Mesenchymal stem cell (in vitro differentiated cells and primary cell): ENCODE data around the gene KLF7.

ENCODE experiments used
- DNase-seq: peaks from one replicate; pipeline ENCODE4 v3.0.0-alpha.2; 2013
- H2AFZ ChIP-seq: one replicate; pipeline ENCODE4 v1.6.1; 2013; ENCODE audit warnings: low read depth, mild to moderate bottlenecking, control low read depth, inconsistent platforms, low read length, moderate library complexity
- H2AK5ac ChIP-seq: 2 replicates; pipeline ENCODE4 v1.6.1; 2013; ENCODE audit warnings: low read length, moderate library complexity, mild to moderate bottlenecking, inconsistent platforms; ENCODE audit not compliant: severe bottlenecking
- H2BK120ac ChIP-seq: one replicate; pipeline ENCODE4 v1.6.1; 2013; ENCODE audit warnings: low read depth, mild to moderate bottlenecking, inconsistent platforms, low read length, moderate library complexity
- H2BK12ac ChIP-seq, 2 experiments: one replicate each; pipeline ENCODE4 v1.6.1; 2013; ENCODE audit warnings: inconsistent platforms in 2 of 2, low read length in 2 of 2, mild to moderate bottlenecking in 2 of 2, moderate library complexity in 2 of 2, control low read depth in 1 of 2
- H2BK15ac ChIP-seq: one replicate; pipeline ENCODE4 v1.6.1; 2013; ENCODE audit warnings: mild to moderate bottlenecking, low read depth, inconsistent platforms; ENCODE audit not compliant: poor library complexity, severe bottlenecking
- H2BK5ac ChIP-seq: 2 replicates; pipeline ENCODE4 v1.6.1; 2013; ENCODE audit warnings: low read depth, mild to moderate bottlenecking, low read length, control low read depth, inconsistent platforms; ENCODE audit not compliant: poor library complexity, severe bottlenecking
- H3K14ac ChIP-seq, 2 experiments: one replicate each; pipeline ENCODE4 v1.6.1; 2013; ENCODE audit warnings: inconsistent platforms in 2 of 2, low read length in 2 of 2, control low read depth in 1 of 2, mild to moderate bottlenecking in 1 of 2, moderate library complexity in 1 of 2
- H3K18ac ChIP-seq, 2 experiments: one replicate each; pipeline ENCODE4 v1.6.1; 2013; ENCODE audit warnings: inconsistent platforms in 2 of 2, low read length in 2 of 2, control low read depth in 1 of 2, low read depth in 1 of 2, mild to moderate bottlenecking in 1 of 2
- H3K23ac ChIP-seq, 2 experiments: one replicate each; pipeline ENCODE4 v1.6.1; 2013; ENCODE audit warnings: inconsistent platforms in 2 of 2, low read length in 2 of 2, mild to moderate bottlenecking in 2 of 2, moderate library complexity in 2 of 2, control low read depth in 1 of 2
- H3K27ac ChIP-seq: 2 replicates; pipeline ENCODE4 v1.5.1; 2013; ENCODE audit warnings: mild to moderate bottlenecking, moderate library complexity, low read length, control low read depth, inconsistent platforms; ENCODE audit not compliant: poor library complexity, severe bottlenecking
- H3K27me3 ChIP-seq, 2 experiments: 2 replicates each; pipeline versions ENCODE4 v1.6.1 to v1.7.0; 2013; ENCODE audit warnings: low read length in 2 of 2, mild to moderate bottlenecking in 2 of 2, moderate library complexity in 2 of 2, control low read depth in 1 of 2, inconsistent platforms in 1 of 2; ENCODE audit not compliant: control insufficient read depth in 1 of 2, insufficient read depth in 1 of 2
- H3K36me3 ChIP-seq, 2 experiments: 2 replicates each; pipeline versions ENCODE4 v1.6.1 to v1.7.0; 2013; ENCODE audit warnings: low read length in 2 of 2, control low read depth in 1 of 2, inconsistent platforms in 1 of 2, low read depth in 1 of 2, mild to moderate bottlenecking in 1 of 2; ENCODE audit not compliant: insufficient read depth in 2 of 2, control insufficient read depth in 1 of 2
- H3K4ac ChIP-seq, 2 experiments: one replicate each; pipeline ENCODE4 v1.6.1; 2013; ENCODE audit warnings: inconsistent platforms in 2 of 2, low read length in 2 of 2, mild to moderate bottlenecking in 2 of 2, moderate library complexity in 2 of 2, control low read depth in 1 of 2, low read depth in 1 of 2
- H3K4me1 ChIP-seq: 2 replicates; pipeline ENCODE4 v1.6.1; 2013; ENCODE audit warnings: low read depth, low read length, control low read depth; ENCODE audit not compliant: control insufficient read depth, insufficient read depth
- H3K4me2 ChIP-seq: 2 replicates; pipeline ENCODE4 v1.6.1; 2013; ENCODE audit warnings: low read length, mild to moderate bottlenecking, inconsistent platforms; ENCODE audit not compliant: poor library complexity, severe bottlenecking
- H3K4me3 ChIP-seq, 2 experiments: 2 replicates each; pipeline versions ENCODE4 v1.5.1 to v1.7.0; 2013; ENCODE audit warnings: low read length in 2 of 2, mild to moderate bottlenecking in 2 of 2, control low read depth in 1 of 2, low read depth in 1 of 2; ENCODE audit not compliant: insufficient read depth in 1 of 2
- H3K79me1 ChIP-seq: replicated peaks from 2 replicates; pipeline ENCODE4 v1.6.1; 2013; ENCODE audit warnings: mild to moderate bottlenecking, control low read depth, low read length, inconsistent platforms; ENCODE audit not compliant: poor library complexity, severe bottlenecking
- H3K9ac ChIP-seq: 2 replicates; pipeline ENCODE4 v1.7.0; 2013; ENCODE audit warnings: mild to moderate bottlenecking, low read length, moderate library complexity
- H3K9me3 ChIP-seq: 2 replicates; pipeline ENCODE4 v1.7.0; 2013; ENCODE audit warnings: mild to moderate bottlenecking, low read length; ENCODE audit not compliant: control insufficient read depth
- H4K8ac ChIP-seq: one replicate; pipeline ENCODE4 v1.6.1; 2013; ENCODE audit warnings: inconsistent platforms, mild to moderate bottlenecking, low read length, moderate library complexity
- H4K91ac ChIP-seq: one replicate; pipeline ENCODE4 v1.6.1; 2013; ENCODE audit warnings: mild to moderate bottlenecking, low read length, inconsistent platforms
- WGBS: methylation state at CpG from one replicate; pipeline ENCODE4 v1.1.7; 2013; ENCODE audit warnings: mixed read lengths; 5-methylcytosine and 5-hydroxymethylcytosine counted together

Gene KLF7

GRCh38 chr2:207184768-207185167 is 19.0 kb upstream of the KLF7 start:
- no peak for DNase-seq
- Histone ChIP-seq H3K4ac (no peak overlapping the region), H2BK15ac (no peak overlapping the region), H2BK5ac (no peak overlapping the region), H3K4me2 (no peak overlapping the region), H2AK5ac (no peak overlapping the region), H3K9me3 (peaks cover 8% of the 10 kb centered on the region), H4K8ac (no peak overlapping the region), H3K9ac (peak overlapping the region; percentile 41), H4K91ac (no peak overlapping the region), H3K79me1 (no peaks in the 10 kb centered on the region), H2AFZ (no peak overlapping the region), H3K36me3 (no peaks in the 10 kb centered on the region), H3K4me1 (peaks cover 7% of the 10 kb centered on the region), H3K18ac (no peak overlapping the region), H3K23ac (no peak overlapping the region), H3K27me3 (no peaks in the 10 kb centered on the region), H2BK120ac (no peak overlapping the region), H3K4me3 (peak overlapping the region in 1 of 2 experiments; percentile 6), H3K27ac (no peak overlapping the region), H3K14ac (no peak overlapping the region), H2BK12ac (no peak overlapping the region)
- WGBS: 81% methylated on average over 4 of the region's 5 CpGs

GRCh38 chr2:207184348-207184747 is 18.6 kb upstream of the KLF7 start:
- H3K18ac ChIP-seq: no peak overlapping the region
- H4K8ac ChIP-seq: no peak overlapping the region
- H2AFZ ChIP-seq: no peak overlapping the region
- DNase-seq: peak; percentile 23
- H2BK5ac ChIP-seq: no peak overlapping the region
- no peak overlapping the region for H3K4me2 ChIP-seq
- no peak overlapping the region for H2BK15ac ChIP-seq
- no peak overlapping the region for H3K27ac ChIP-seq
- H3K4ac ChIP-seq: no peak overlapping the region
- H2BK120ac ChIP-seq: no peak overlapping the region
- H3K9me3 ChIP-seq: peaks cover 8% of the 10 kb centered on the region
- H3K4me3 ChIP-seq: no peak overlapping the region
- WGBS: 95% methylated on average over 2 of the region's 2 CpGs
- no peaks in the 10 kb centered on the region for H3K27me3 ChIP-seq
- H3K14ac ChIP-seq: no peak overlapping the region
- no peak overlapping the region for H2AK5ac ChIP-seq
- H2BK12ac ChIP-seq: no peak overlapping the region
- H3K79me1 ChIP-seq: no peaks in the 10 kb centered on the region
- H4K91ac ChIP-seq: no peak overlapping the region
- peak overlapping the region; percentile 41 for H3K9ac ChIP-seq
- no peak overlapping the region for H3K23ac ChIP-seq
- no peaks in the 10 kb centered on the region for H3K36me3 ChIP-seq
- H3K4me1 ChIP-seq: peaks cover 7% of the 10 kb centered on the region

GRCh38 chr2:207183506-207183905 is 17.8 kb upstream of the KLF7 start:
- Histone ChIP-seq H3K9me3 (peaks cover 8% of the 10 kb centered on the region), H2BK5ac (no peak overlapping the region), H3K4me3 (no peak overlapping the region), H3K27ac (no peak overlapping the region), H3K4me2 (no peak overlapping the region), H3K4ac (no peak overlapping the region), H3K9ac (peak overlapping the region; percentile 14), H3K18ac (no peak overlapping the region), H2BK120ac (no peak overlapping the region), H3K23ac (no peak overlapping the region), H3K4me1 (peaks cover 7% of the 10 kb centered on the region), H3K14ac (no peak overlapping the region), H4K91ac (no peak overlapping the region), H3K36me3 (no peaks in the 10 kb centered on the region), H2BK12ac (no peak overlapping the region), H2AK5ac (no peak overlapping the region), H4K8ac (no peak overlapping the region), H2BK15ac (no peak overlapping the region), H2AFZ (no peak overlapping the region), H3K79me1 (no peaks in the 10 kb centered on the region), H3K27me3 (no peaks in the 10 kb centered on the region)
- DNase-seq: no peak

GRCh38 chr2:207182911-207183310 is 17.2 kb upstream of the KLF7 start:
- DNase-seq: no peak
- Histone ChIP-seq H3K18ac (no peak overlapping the region), H3K27ac (peak overlapping the region; percentile 39), H3K23ac (no peak overlapping the region), H2AK5ac (no peak overlapping the region), H3K4me1 (peaks cover 7% of the 10 kb centered on the region), H3K27me3 (no peaks in the 10 kb centered on the region), H3K4me2 (no peak overlapping the region), H2BK15ac (no peak overlapping the region), H3K79me1 (no peaks in the 10 kb centered on the region), H3K4me3 (no peak overlapping the region), H4K91ac (no peak overlapping the region), H3K36me3 (no peaks in the 10 kb centered on the region), H4K8ac (no peak overlapping the region), H3K9me3 (peaks cover 8% of the 10 kb centered on the region), H3K9ac (peak overlapping the region; percentile 55), H2BK120ac (no peak overlapping the region), H2BK5ac (no peak overlapping the region), H3K4ac (no peak overlapping the region), H2BK12ac (no peak overlapping the region), H3K14ac (no peak overlapping the region), H2AFZ (no peak overlapping the region)
- WGBS: 89% methylated on average over 2 of the region's 2 CpGs
